NT2/D1 (cell line): ENCODE measurements around the gene TRAF3IP1.

ENCODE experiments used
- SUZ12 ChIP-seq: IDR thresholded peaks from 2 replicates; pipeline ENCODE4 v1.6.1; 2011; ENCODE audit not compliant: insufficient read length, insufficient read depth; ENCODE audit errors: extremely low read depth
- YY1 ChIP-seq: IDR thresholded peaks from 2 replicates; pipeline ENCODE4 v1.6.1; 2011; ENCODE audit not compliant: insufficient read length, insufficient read depth
- ZNF274 ChIP-seq: IDR thresholded peaks from 2 replicates; pipeline ENCODE4 v1.6.1; 2011; ENCODE audit warnings: mild to moderate bottlenecking, low read depth, low read length

DNA sequence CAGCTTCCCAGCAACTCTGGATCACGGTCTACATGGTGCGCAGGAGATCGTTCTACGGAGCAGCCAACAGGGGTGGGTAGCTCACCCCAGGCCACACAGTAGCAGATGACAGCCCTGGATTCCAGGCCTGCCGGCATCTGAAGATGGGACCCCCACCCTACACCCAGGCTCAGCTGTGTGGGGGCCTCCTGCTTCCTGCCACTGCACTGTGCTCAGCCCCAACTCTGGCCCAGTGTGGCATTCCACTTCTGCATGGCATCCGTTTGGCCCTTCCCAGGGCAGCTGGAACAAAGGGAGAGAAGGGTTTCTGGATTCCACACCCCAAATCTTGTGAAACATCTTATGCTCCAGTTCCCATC, 41.0 kb upstream of the TRAF3IP1 start:
- no peak for TF ChIP-seq YY1
- no peak for TF ChIP-seq ZNF274
- TF ChIP-seq SUZ12 = no peak
